OCI-LY3 (cell line): ENCODE data around the gene CLEC2A.

ENCODE experiments used
- EZH2phosphoT487 ChIP-seq: fragments of 200-600 bp; shearing (Covaris generic); IDR thresholded peaks from 2 replicates; pipeline ENCODE4 v1.6.1; 2018; ENCODE audit warnings: antibody characterized with exemption, mixed run types, low read depth
- TF ChIP-seq, protein P1 (sequence below): fragments of 200-600, 300-600 bp; sonication (generic); IDR thresholded peaks from 2 replicates; pipeline ENCODE4 v1.5.1; 2014; ENCODE audit warnings: antibody characterized with exemption, low read length, low read depth

DNA sequence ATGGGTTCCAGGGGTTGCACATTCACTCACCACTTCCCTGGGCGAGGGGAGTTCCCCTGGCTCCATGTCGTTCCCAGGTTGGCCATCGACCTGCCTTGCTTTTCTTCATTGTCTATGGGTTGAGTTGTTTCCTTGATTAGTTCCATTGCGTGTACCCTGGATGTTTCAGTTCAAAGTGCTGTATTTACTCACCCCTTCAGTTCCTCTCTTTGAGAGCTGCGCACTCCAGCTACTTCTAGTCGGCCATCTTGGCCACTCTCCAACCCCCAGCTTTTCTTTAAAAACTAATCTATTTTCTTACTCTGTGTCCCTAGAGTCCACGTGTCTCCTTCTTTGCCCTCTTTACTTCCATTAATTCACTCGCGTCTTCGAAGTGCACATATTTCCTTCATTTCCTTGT is 11.7 kb downstream of the CLEC2A start:
- TF ChIP-seq, protein P1, sequence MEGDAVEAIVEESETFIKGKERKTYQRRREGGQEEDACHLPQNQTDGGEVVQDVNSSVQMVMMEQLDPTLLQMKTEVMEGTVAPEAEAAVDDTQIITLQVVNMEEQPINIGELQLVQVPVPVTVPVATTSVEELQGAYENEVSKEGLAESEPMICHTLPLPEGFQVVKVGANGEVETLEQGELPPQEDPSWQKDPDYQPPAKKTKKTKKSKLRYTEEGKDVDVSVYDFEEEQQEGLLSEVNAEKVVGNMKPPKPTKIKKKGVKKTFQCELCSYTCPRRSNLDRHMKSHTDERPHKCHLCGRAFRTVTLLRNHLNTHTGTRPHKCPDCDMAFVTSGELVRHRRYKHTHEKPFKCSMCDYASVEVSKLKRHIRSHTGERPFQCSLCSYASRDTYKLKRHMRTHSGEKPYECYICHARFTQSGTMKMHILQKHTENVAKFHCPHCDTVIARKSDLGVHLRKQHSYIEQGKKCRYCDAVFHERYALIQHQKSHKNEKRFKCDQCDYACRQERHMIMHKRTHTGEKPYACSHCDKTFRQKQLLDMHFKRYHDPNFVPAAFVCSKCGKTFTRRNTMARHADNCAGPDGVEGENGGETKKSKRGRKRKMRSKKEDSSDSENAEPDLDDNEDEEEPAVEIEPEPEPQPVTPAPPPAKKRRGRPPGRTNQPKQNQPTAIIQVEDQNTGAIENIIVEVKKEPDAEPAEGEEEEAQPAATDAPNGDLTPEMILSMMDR: no peak
- no peak for TF ChIP-seq EZH2phosphoT487
